Fibroblast of upper back skin (primary cell): ENCODE data around the gene CGNL1.

Experiments used
- DNase-seq: peaks from one replicate; pipeline ENCODE4 v3.0.0-alpha.2; 2013

CGNL1 gene

GRCh38 chr15:57528940-57529565 lies 152.7 kb downstream of the CGNL1 start:
- DNase-seq, result no peak

GRCh38 chr15:57529748-57530147 lies 153.4 kb downstream of the CGNL1 start:
- DNase-seq, result no peak

- no peak for DNase-seq
Measured at GRCh38 chr15:57532731-57533447, 156.6 kb downstream of the CGNL1 start.

GRCh38 chr15:57533448-57533799 lies 157.1 kb downstream of the CGNL1 start:
- DNase-seq, result no peak

- peak; percentile 10 for DNase-seq
Measured at GRCh38 chr15:57534281-57534680, 158.0 kb downstream of the CGNL1 start.

- peak; percentile 57 for DNase-seq
Measured at GRCh38 chr15:57537072-57537471, 160.8 kb downstream of the CGNL1 start.

GRCh38 chr15:57537488-57538264 lies 161.4 kb downstream of the CGNL1 start:
- no peak for DNase-seq

- DNase-seq, result no peak
Measured at GRCh38 chr15:57538265-57538529, 161.9 kb downstream of the CGNL1 start.

GRCh38 chr15:57538821-57539220 lies 162.5 kb downstream of the CGNL1 start:
- DNase-seq, result no peak

GRCh38 chr15:57540211-57540610 lies 163.9 kb downstream of the CGNL1 start:
- DNase-seq, result no peak

GRCh38 chr15:57540736-57541135 lies 164.4 kb downstream of the CGNL1 start:
- no peak for DNase-seq

- no peak for DNase-seq
Measured at GRCh38 chr15:57541271-57541670, 165.0 kb downstream of the CGNL1 start.

GRCh38 chr15:57541805-57542504 lies 165.7 kb downstream of the CGNL1 start:
- DNase-seq, result peak; percentile 69

GRCh38 chr15:57542505-57542817 lies 166.2 kb downstream of the CGNL1 start:
- no peak for DNase-seq

GRCh38 chr15:57544848-57545480 lies 168.7 kb downstream of the CGNL1 start:
- DNase-seq, result no peak

GRCh38 chr15:57545995-57546394 lies 169.7 kb downstream of the CGNL1 start:
- DNase-seq, result no peak

GRCh38 chr15:57547243-57547755 lies 171.0 kb downstream of the CGNL1 start:
- no peak for DNase-seq

GRCh38 chr15:57548351-57548750 lies 172.0 kb downstream of the CGNL1 start:
- no peak for DNase-seq

GRCh38 chr15:57548835-57549234 lies 172.5 kb downstream of the CGNL1 start:
- DNase-seq, result no peak

GRCh38 chr15:57549935-57550334 lies 173.6 kb downstream of the CGNL1 start:
- DNase-seq, result no peak

GRCh38 chr15:57550640-57551039 lies 174.3 kb downstream of the CGNL1 start:
- DNase-seq, result no peak

GRCh38 chr15:57551715-57552677 lies 175.7 kb downstream of the CGNL1 start:
- DNase-seq, result peak; percentile 93
